Measurements from ENCODE around the gene BCL2L2. TPM values are rescaled to one million over a fixed set of nuclear protein-coding genes. Genes with fewer than 3 reads are reported as not detected.

The BCL2L2 gene
- total RNA-seq, 1 experiment from 2014 or later, result 8.6 TPM

Other genes with a start within 250 kb of the BCL2L2 start
- 7.6 and 9.5 TPM in 2 replicates for gene CDH24, start 249.3 kb upstream of the BCL2L2 start, total RNA-seq (2014; rRNA removed; shearing (Covaris generic); ENCODE audit: low replicate concordance)
- gene ACIN1, start 211.7 kb upstream of the BCL2L2 start, total RNA-seq (2014; rRNA removed; shearing (Covaris generic); ENCODE audit: low replicate concordance), result 31.6 and 49.1 TPM in 2 replicates
- 35.2 and 57.1 TPM in 2 replicates for gene C14orf119, start 211.3 kb upstream of the BCL2L2 start, total RNA-seq (2014; rRNA removed; shearing (Covaris generic); ENCODE audit: low replicate concordance)
- gene CIROP, start 201.8 kb upstream of the BCL2L2 start, total RNA-seq (2014; rRNA removed; shearing (Covaris generic); ENCODE audit: low replicate concordance), result not detected in 2 replicates
- gene CEBPE, start 187.6 kb upstream of the BCL2L2 start, total RNA-seq (2014; rRNA removed; shearing (Covaris generic); ENCODE audit: low replicate concordance), result not detected in 2 replicates
- gene SLC7A8, start 123.2 kb upstream of the BCL2L2 start, total RNA-seq (2014; rRNA removed; shearing (Covaris generic); ENCODE audit: low replicate concordance), result not detected in 2 replicates
- not detected in 2 replicates for gene RNF212B, start 68.9 kb upstream of the BCL2L2 start, total RNA-seq (2014; rRNA removed; shearing (Covaris generic); ENCODE audit: low replicate concordance)
- 4.6 and 9.0 TPM in 2 replicates for gene HOMEZ, start 20.7 kb upstream of the BCL2L2 start, total RNA-seq (2014; rRNA removed; shearing (Covaris generic); ENCODE audit: low replicate concordance)
- gene PPP1R3E, start 4.0 kb upstream of the BCL2L2 start, total RNA-seq (2014; rRNA removed; shearing (Covaris generic); ENCODE audit: low replicate concordance), result 0.14 and 1.1 TPM in 2 replicates
- 41.9 and 73.8 TPM in 2 replicates for gene PABPN1, start 14.6 kb downstream of the BCL2L2 start, total RNA-seq (2014; rRNA removed; shearing (Covaris generic); ENCODE audit: low replicate concordance)
- gene SLC22A17, start 46.1 kb downstream of the BCL2L2 start, total RNA-seq (2014; rRNA removed; shearing (Covaris generic); ENCODE audit: low replicate concordance), result 8.4 and 10.6 TPM in 2 replicates
- not detected in 2 replicates for gene EFS, start 58.3 kb downstream of the BCL2L2 start, total RNA-seq (2014; rRNA removed; shearing (Covaris generic); ENCODE audit: low replicate concordance)
- gene IL25, start 66.0 kb downstream of the BCL2L2 start, total RNA-seq (2014; rRNA removed; shearing (Covaris generic); ENCODE audit: low replicate concordance), result not detected in 2 replicates
- not detected in 2 replicates for gene CMTM5, start 70.2 kb downstream of the BCL2L2 start, total RNA-seq (2014; rRNA removed; shearing (Covaris generic); ENCODE audit: low replicate concordance)
- gene MYH6, start 101.4 kb downstream of the BCL2L2 start, total RNA-seq (2014; rRNA removed; shearing (Covaris generic); ENCODE audit: low replicate concordance), result not detected in 2 replicates
- gene MYH7, start 128.8 kb downstream of the BCL2L2 start, total RNA-seq (2014; rRNA removed; shearing (Covaris generic); ENCODE audit: low replicate concordance), result not detected in 2 replicates
- 33.9 and 69.9 TPM in 2 replicates for gene NGDN, start 162.9 kb downstream of the BCL2L2 start, total RNA-seq (2014; rRNA removed; shearing (Covaris generic); ENCODE audit: low replicate concordance)
- not detected in 2 replicates for gene ZFHX2, start 244.9 kb downstream of the BCL2L2 start, total RNA-seq (2014; rRNA removed; shearing (Covaris generic); ENCODE audit: low replicate concordance)
- 14.7 and 35.4 TPM in 2 replicates for gene THTPA, start 249.4 kb downstream of the BCL2L2 start, total RNA-seq (2014; rRNA removed; shearing (Covaris generic); ENCODE audit: low replicate concordance)

Data from Caki2 (cell line).